HG02885 (cell line): ENCODE data around the gene IFITM2.
"Not testable (repeated sequence)": the region's sequence is repeated elsewhere in the genome, so short reads cannot be mapped to it uniquely, and the experiment has no call there.

Source experiments
- ATAC-seq: cut with Tn5 transposase; IDR thresholded peaks from one replicate; pipeline ENCODE4 v1.9.1; 2021; ENCODE audit warnings: mild to moderate bottlenecking; ENCODE audit not compliant: unreplicated experiment, poor library complexity

IFITM2 gene

GRCh38 chr11:304915-305843, 2.4 kb upstream of the IFITM2 start:
- no peak for ATAC-seq

GRCh38 chr11:305844-306211, 1.8 kb upstream of the IFITM2 start:
- ATAC-seq, result no peak

GRCh38 chr11:306645-307371, 808 bp upstream of the IFITM2 start:
- ATAC-seq, result no peak

GRCh38 chr11:308740-309665, 1.4 kb downstream of the IFITM2 start:
- ATAC-seq, result not testable (repeated sequence)

GRCh38 chr11:309979-310572, 2.5 kb downstream of the IFITM2 start:
- not testable (repeated sequence) for ATAC-seq

- peak; percentile 46 for ATAC-seq
Measured at GRCh38 chr11:311013-311748, 3.6 kb downstream of the IFITM2 start.

GRCh38 chr11:312092-312816, 4.6 kb downstream of the IFITM2 start:
- no peak for ATAC-seq

- ATAC-seq, result no peak
Measured at GRCh38 chr11:313304-313786, 5.7 kb downstream of the IFITM2 start.

GRCh38 chr11:313787-314553, 6.4 kb downstream of the IFITM2 start, which contains the start of gene IFITM1:
Gene IFITM1 (plus strand): TSS chr11:314040. CDS start chr11:314171, 131 bp downstream.
- peak; percentile 34 for ATAC-seq

- ATAC-seq, result not testable (repeated sequence)
Measured at GRCh38 chr11:314554-314875, 6.9 kb downstream of the IFITM2 start.

- no peak for ATAC-seq
Measured at GRCh38 chr11:315051-315481, 7.5 kb downstream of the IFITM2 start.

GRCh38 chr11:315516-315994, 7.9 kb downstream of the IFITM2 start:
- ATAC-seq, result no peak

- ATAC-seq, result no peak
Measured at GRCh38 chr11:316031-316701, 8.6 kb downstream of the IFITM2 start.

GRCh38 chr11:316891-317301, 9.3 kb downstream of the IFITM2 start:
- ATAC-seq, result no peak

GRCh38 chr11:317668-318404, 10.2 kb downstream of the IFITM2 start:
- not testable (repeated sequence) for ATAC-seq

GRCh38 chr11:318405-319120, 10.9 kb downstream of the IFITM2 start:
- ATAC-seq, result peak; percentile 50
